ENCODE measurements around the gene MGME1.

Gene MGME1

DNA sequence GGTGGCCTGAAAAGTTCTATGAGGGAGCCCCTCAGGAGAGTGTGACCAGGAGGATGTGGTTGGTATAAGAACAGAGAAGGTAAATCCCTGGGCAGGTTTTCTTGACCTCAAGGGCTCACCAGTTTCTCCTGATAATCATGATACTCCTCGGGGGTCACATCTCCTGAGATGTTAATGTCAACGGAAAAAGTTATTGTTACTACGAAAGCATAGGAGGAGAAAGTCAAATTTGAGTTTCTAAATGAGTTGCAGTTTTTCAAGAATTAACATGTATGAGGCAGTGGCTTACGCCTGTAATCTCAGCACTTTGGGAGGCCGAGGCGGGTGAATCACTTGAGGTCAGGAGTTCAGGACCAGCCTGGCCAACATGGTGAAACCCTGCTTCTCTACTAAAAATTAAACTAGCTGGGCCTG is 23.4 kb downstream of the MGME1 start:
- no peak for DNase-seq

DNA sequence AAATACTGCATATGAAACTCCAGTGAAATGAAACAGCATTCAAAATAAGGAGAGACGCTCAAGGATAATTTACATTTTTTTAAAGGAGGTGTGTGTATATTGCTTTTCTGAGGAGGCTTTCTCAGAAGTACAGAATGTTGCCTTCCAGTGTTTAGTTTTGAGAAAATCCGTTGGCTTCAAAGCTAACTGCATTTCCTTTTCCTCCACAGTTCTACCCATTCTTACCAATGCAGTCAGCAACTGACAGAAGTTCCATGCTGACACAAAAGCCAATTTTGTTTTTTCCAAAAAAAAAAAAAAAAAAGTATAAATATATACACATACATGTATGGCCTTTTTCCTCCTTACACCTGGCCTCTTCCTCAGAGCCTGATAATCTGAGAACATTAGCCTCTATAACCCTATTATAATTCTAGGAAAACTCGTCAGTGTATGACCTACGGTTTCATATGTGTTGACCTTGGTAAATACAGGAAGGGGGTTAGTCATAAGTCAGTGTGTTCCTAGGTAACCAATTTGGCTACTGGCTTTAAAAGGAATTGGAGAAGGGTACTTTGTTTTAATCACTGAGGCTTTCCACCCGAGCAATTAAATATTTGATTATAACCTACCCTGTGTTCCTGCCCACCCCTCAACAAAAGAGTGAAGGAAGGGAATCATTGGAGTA is 24.2 kb downstream of the MGME1 start:
- no peak for DNase-seq

DNA sequence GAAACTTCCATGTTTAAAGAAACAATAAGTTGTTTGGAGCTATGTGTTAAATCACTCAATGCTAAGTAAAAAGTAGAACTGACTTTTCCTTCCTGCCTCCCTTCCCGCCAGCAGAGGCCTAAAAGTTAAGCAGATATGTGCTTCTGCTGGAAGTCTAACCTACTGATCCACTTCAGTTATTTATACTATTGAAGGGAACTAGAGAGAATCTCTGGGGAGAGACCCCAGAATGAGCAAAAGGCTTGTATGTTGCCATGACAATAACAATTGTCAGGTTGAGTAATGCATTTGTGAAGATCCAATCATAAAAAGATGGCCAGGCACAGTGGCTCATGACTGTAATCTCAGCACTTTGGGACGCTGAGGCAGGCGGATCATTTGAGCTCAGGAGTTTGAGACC is 24.7 kb downstream of the MGME1 start:
- no peak for DNase-seq

DNA sequence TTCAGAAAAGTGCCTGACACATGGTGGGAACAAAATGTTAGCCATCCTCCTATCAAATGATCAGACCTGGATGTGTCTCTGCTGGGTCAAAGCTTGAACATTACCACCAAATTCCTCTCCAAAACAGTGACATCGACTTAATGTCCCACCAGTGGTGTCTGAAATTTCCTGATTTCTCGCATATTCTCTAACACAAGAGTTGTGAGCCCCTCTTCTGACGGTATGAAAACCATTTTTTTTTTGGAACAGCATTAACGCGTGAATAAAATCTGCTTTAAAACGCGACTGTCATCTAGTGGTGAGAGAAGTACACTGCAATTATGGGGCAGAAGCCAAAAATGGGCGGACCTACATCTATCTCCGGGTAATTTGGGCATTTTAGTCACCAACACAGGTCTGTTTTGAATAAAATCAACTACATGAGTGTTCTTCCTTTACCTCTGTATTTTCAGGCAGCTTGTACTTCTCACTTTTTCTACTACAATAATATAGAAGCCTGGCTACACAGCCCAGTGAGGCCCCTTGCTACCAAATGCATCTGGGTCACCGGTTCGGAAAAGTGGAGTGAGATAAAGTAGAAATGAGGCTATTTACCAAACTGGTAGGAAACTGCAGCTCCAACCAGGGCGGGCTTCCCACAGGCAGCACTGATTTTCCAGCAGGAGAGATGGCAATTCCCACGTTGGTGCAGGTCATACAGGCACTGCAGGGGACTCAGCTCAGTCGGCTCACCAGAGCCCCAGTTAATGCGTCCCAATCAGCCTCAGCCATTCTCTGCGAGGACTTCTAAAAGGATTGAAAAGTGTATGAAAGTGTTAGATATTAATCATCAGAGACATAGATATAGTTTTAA is 27.4 kb downstream of the MGME1 start:
- peak in 7 of 56 donors; percentile 13 to 74 (median 29) for DNase-seq

GRCh38 chr20:17998446-17998845 is 29.6 kb downstream of the MGME1 start:
- DNase-seq: no peak

DNA sequence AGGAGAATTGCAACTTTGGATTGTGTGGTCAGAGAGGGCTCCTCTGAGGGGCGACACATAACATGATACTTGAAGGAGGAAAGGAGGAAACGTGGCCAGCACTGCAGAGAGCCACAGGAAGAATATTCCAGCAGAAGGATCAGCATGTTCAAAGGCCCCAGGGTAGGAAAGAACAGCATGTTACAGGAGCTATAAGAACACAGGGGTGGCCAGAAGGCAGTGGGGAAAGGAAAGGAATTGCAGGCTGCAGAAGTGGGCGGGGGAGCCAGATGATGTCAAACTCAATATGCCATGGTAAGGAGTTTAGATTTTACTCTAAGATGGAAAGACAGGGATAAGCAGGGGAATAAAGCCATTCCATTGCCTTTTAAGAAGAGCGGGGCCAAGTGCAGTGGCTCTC is 30.7 kb downstream of the MGME1 start:
- peak in 2 of 56 donors; percentile 10 to 11 for DNase-seq

DNA sequence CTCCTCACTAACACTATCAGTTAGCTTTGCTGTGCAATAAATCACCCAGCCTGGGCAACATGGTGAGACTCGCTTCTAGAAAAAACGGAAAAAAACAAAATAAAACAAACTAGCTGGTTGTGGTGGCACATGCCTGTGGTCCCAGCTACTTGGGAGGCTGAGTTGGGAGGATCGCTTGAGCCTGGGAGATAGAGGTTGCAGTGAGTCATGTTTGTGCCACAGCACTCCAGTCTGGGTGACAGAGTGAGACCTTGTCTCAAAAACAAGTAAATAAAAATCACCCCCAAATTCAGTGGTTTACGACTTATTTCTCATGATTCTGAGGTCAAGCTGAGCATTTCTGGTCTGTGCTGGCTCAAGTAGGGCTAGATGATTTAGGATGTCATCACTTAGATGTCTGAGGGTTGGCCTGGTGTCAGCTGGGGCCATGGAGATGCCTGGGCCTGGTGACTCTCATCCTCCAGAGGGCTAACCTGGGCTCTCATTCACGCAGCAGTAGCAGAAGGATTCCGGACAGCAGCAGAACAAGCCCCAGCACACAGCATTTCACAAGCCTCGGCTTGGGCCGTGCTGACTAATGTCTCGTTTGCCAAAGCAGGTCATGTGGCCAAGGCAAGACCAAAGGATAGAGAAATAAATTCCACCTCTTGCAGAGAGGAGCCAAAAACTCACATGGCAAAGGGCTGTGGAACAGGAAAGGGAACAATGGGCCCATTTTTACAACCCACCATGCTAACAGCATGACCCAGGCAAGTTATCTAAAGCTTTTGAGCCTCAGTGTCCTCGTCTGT is 32.5 kb downstream of the MGME1 start:
- peak in 27 of 56 donors; percentile 5 to 71 (median 36) for DNase-seq

- DNase-seq: no peak
Observed at GRCh38 chr20:18003897-18004296, 35.1 kb downstream of the MGME1 start.

GRCh38 chr20:18004384-18005031 is 35.7 kb downstream of the MGME1 start:
- no peak for DNase-seq

- peak in 21 of 56 donors; percentile 4 to 59 (median 21) for DNase-seq
Observed at GRCh38 chr20:18005170-18005989, 36.6 kb downstream of the MGME1 start.

GRCh38 chr20:18005990-18006364 is 37.2 kb downstream of the MGME1 start:
- no peak for DNase-seq

GRCh38 chr20:18006684-18007083 is 37.9 kb downstream of the MGME1 start:
- DNase-seq: no peak

- DNase-seq: peak in 9 of 56 donors; percentile 5 to 60 (median 11)
Observed at GRCh38 chr20:18007534-18008292, 38.9 kb downstream of the MGME1 start.

DNA sequence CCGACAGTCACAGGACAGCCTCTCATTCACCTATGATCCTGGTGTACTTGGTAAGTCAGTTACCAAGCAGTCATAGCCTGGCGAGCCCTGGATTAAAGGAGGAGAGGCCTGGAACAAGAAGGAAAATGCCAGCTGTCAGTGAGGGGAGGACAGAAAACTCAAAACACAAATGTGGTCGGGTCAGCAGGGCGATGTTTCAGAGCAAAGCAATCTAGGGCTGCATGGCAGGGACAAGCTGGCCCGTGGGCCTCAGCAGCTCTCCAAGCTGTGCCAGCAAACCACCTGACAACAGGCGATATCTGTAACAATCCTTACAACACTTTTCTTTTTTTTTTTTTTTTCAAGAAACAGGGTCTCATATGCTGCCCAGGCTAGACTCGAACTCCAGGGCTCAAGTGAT is 40.3 kb downstream of the MGME1 start:
- no peak for DNase-seq

- DNase-seq: no peak
Observed at GRCh38 chr20:18011482-18011881, 42.7 kb downstream of the MGME1 start.

DNA sequence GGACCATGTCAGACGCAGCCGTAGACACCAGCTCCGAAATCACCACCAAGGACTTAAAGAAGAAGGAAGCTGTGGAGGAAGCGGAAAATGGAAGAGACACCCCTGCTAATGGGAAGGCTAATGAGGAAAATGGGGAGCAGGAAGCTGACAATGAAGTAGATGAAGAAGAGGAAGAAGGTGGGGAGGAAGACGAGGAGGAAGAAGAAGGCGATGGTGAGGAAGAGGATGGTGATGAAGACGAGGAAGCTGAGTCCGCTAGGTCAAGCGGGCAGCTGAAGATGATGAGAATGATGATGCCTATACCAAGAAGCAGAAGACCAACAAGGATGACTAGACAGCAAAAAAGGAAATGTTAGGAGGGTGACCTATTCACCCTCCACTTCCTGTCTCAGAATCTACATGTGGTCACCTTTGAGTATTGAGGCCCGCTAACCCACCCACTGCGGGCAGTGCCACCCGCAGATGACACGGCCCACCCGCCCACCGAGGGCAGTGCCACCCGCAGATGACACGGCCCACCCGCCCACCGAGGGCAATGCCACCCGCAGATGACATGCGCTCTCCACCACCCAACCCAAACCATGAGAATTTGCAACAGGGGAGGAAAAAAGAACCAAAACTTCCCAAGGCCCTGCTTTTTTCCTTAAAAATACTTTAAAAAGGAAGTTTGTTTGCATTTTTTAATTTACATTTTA is 43.3 kb downstream of the MGME1 start:
- DNase-seq: no peak

- DNase-seq: no peak
Observed at GRCh38 chr20:18012901-18013300, 44.1 kb downstream of the MGME1 start.

DNA sequence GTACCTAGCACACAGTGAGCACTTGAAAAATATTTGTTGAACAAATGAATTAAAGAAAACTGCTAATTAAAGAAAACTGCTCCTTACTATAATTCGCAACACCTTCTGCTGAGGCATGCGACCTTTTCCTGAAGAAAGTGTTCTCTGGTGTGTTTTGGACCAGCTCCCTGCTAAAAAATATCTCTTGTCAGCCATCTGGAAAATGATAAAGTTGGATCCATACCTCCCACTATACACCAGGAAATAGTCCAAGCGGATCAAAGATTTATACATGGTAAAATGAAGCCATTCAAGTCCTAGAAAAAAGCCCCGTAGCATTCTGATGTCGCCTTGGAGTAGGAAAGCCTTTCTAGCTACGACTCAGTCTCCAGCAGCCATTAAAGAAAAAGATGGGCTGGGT is 45.6 kb downstream of the MGME1 start:
- DNase-seq: no peak

DNA sequence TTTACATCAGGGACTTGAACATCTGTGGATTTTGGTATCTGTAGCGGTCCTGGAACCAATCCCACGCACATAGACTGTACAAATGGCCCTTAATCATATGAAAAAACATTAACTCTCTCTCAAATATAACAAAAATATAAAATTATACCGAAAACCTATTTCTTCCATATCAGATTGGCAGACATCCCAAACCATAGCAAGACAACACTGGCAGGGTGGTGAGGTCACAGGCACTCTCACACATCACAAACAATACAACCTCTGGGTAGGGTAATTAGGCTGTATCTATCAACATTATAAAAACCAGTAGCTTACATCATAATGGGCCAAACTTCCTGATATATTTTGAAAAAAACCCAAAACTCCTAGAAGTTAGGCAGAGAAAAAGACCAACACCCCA is 48.0 kb downstream of the MGME1 start:
- no peak for DNase-seq
